Measurements from ENCODE around the gene FBXO41. TPM values are rescaled to one million over a fixed set of nuclear protein-coding genes. Genes with fewer than 3 reads are reported as not detected.
A peak's percentile ranks its signal among the peaks of the same experiment; 100 is the strongest.

FBXO41 gene
- total and polyA plus RNA-seq, 9 of the 15 experiments (the other 6 are each of a cell fraction or from before 2014, with no cell fraction given): 0.21 to 8.2 (median 3.5) TPM

DNA sequence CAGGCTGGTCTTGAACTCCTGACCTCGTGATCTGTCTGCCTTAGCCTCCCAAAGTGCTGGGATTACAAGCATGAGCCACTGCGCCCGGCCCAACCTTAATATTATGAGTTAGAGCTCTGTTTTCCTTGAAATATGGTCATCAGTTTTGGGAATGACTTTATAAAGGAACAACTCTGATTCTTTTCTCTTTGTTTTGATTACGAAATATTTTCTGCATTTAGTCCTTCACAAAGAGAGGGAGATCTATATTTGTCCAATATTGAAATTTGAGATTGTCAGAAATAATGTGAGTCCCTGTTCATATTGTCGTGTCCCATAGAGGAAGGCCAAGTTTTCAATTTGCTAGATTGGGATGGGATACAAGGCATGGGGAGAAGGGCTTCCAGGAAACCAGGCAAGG, 67.1 kb downstream of the FBXO41 start:
- no peaks in the 10 kb centered on the region for H3K27me3 ChIP-seq (ENCODE audit: control insufficient read depth in 2 of 2, insufficient read depth in 2 of 2, low read length in 2 of 2)
- POLR2A ChIA-PET: interaction anchor here (4.1 kb wide), 1 partner anchor 11 kb away, joined by 25 read pairs; no protein-coding TSS in a partner anchor
- no peak overlapping the region for H3K4me3 ChIP-seq
- H4K20me1 ChIP-seq (replicated peaks; ENCODE audit: control insufficient read depth, insufficient read depth, low read length): no peaks in the 10 kb centered on the region
- 76% methylated on average over 5 of the region's 5 CpGs for WGBS (ENCODE audit: insufficient coverage, low coverage, missing lambda C conversion rate)
- H3K9me3 ChIP-seq (replicated peaks; ENCODE audit: control insufficient read depth, insufficient read depth, low read depth, low read length): no peaks in the 10 kb centered on the region
- H3K79me2 ChIP-seq (ENCODE audit: control insufficient read depth, insufficient read depth, low read length): peaks cover 39% of the 10 kb centered on the region
- DNase-seq (ENCODE audit: extremely low read depth in 1 of 4, low spot score in 3 of 4) (no peak), FAIRE-seq (no peak), ATAC-seq (no peak)
- peaks cover 13 to 15% of the 10 kb centered on the region in 2 experiments; a peak in 4 of 5 replicates for H3K4me1 ChIP-seq (replicated peaks in 1 of 2; ENCODE audit: control insufficient read depth in 2 of 2, insufficient read depth in 2 of 2, low read length in 2 of 2)
- H2AFZ ChIP-seq (ENCODE audit: low read depth, low read length): no peak overlapping the region
- in situ Hi-C loops (cut with MboI): no loop called here
- H3K9ac ChIP-seq (ENCODE audit: insufficient read depth in 1 of 2, low read depth in 2 of 2, low read length in 2 of 2): no peak overlapping the region
- intact Hi-C loops (cut with micrococcal nuclease): no loop called here
- BruUV-seq (replicated peaks): no TSS peak
- H3K9me1 ChIP-seq (ENCODE audit: control insufficient read depth, insufficient read depth, low read length): no peaks in the 10 kb centered on the region
- no peak overlapping the region for H3K4me2 ChIP-seq (ENCODE audit: insufficient read depth, low read length)
- peaks cover 36% of the 10 kb centered on the region; the same call in 2 of the 3 replicates for H3K36me3 ChIP-seq (ENCODE audit: control insufficient read depth, insufficient read depth, low read length)
- no peak overlapping the region for H3K27ac ChIP-seq (ENCODE audit: extremely low read depth, low read depth, low read length)
- TF ChIP-seq PHTF2 (CRISPR knock-in tag; IDR thresholded peaks at IDR 0.05) (no peak), TAF1 (IDR thresholded peaks at IDR 0.05; ENCODE audit: control insufficient read depth, extremely low read depth, insufficient read depth, low read length, severe bottlenecking) (no peak), CEBPG (CRISPR knock-in tag; IDR thresholded peaks at IDR 0.05) (no peak), CEBPG (tag; conservative IDR thresholded peaks at IDR 0.05 in 1 of 2, IDR thresholded peaks at IDR 0.05 in 1 of 2) (peak; percentile 36 to 42; a peak in 1 of 4 replicates), CEBPB (tag; IDR thresholded peaks at IDR 0.05) (peak; percentile 74), PTTG1 (tag; IDR thresholded peaks at IDR 0.05; ENCODE audit: low read depth) (no peak), ZNF165 (CRISPR knock-in tag; IDR thresholded peaks at IDR 0.05; ENCODE audit: borderline replicate concordance) (no peak)
- TF ChIP-seq, protein P1, sequence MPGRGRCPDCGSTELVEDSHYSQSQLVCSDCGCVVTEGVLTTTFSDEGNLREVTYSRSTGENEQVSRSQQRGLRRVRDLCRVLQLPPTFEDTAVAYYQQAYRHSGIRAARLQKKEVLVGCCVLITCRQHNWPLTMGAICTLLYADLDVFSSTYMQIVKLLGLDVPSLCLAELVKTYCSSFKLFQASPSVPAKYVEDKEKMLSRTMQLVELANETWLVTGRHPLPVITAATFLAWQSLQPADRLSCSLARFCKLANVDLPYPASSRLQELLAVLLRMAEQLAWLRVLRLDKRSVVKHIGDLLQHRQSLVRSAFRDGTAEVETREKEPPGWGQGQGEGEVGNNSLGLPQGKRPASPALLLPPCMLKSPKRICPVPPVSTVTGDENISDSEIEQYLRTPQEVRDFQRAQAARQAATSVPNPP (IDR thresholded peaks at IDR 0.05; ENCODE audit: borderline replicate concordance, insufficient read depth, insufficient read length): no peak
- CTCF ChIA-PET (ENCODE audit: low intra/inter-chr PET ratio): no interaction called here
